ENCODE data around the gene B4GALT5. TPM values are rescaled to one million over a fixed set of nuclear protein-coding genes. Genes with fewer than 3 reads are reported as not detected.
"Not testable (repeated sequence)": the region's sequence is repeated elsewhere in the genome, so short reads cannot be mapped to it uniquely, and the experiment has no call there.

Gene B4GALT5
- total RNA-seq, 1 donor from 2014 or later: 44.0 TPM

DNA sequence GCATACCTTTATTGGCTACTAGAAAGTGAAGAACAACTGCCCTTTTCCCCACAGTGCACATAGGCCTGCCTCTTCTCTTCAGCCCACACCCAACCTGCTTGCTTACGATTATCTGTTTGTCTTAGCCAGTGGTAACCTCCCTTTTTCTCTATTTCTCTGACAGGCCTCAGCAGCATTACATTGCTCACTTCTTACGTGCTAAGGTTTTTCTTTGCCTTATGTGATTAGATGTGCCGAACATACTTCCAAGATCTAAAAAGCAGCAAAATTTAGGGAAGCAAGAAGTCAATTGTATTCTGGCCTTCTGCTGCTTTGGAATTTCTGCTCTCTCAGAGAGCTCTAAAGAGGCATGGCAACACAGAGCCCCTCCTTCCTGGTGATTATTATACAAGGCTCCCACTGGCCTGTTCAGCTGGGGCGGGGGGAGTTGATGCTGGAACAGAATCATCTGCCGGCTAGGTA, 7.0 kb downstream of the B4GALT5 start:
- DNase-seq (ENCODE audit: missing footprints) (no peak), ATAC-seq (no peak)
- intact Hi-C loops (cut with DNase I): no loop called here

DNA sequence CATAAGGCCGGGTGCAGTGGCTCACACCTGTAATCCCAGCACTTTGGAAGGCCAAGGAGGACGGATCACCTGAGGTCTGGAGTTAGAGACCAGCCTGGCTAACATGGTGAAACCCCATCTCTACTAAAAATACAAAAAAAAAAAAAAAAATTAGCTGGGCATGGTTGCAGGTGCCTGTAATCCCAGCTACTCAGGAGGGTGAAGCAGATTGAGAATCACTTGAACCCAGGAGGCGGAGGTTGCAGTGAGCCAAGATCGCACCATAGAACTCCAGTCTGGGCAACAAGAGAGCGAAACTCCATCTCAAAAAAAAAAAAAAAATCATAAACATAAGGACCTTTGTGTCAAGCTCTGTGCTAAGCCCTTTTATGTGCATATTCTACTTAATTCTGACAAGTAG, 7.8 kb downstream of the B4GALT5 start:
- intact Hi-C loops (cut with DNase I); ATAC-seq; DNase-seq (ENCODE audit: missing footprints): not testable (repeated sequence)

DNA sequence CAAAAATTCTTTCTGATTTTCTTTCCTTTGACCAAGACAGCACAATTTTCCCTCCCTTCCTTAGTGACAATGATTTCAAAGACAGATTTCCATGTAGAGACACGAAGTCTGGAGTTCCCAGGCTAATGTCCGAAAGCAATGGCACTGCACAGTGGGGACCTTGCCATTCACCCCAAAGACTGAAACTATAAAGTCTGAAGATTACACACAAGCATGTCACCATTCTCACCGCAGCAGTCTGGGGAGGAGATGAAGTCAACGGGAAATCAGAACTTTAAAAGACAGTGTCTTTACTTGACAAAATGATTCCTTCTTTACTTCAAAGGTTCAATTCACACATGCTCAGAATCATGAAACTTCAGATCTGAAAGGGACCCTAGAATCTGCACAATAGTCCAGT, 8.3 kb downstream of the B4GALT5 start:
- intact Hi-C loops (cut with DNase I): no loop called here
- DNase-seq (ENCODE audit: missing footprints): no peak

DNA sequence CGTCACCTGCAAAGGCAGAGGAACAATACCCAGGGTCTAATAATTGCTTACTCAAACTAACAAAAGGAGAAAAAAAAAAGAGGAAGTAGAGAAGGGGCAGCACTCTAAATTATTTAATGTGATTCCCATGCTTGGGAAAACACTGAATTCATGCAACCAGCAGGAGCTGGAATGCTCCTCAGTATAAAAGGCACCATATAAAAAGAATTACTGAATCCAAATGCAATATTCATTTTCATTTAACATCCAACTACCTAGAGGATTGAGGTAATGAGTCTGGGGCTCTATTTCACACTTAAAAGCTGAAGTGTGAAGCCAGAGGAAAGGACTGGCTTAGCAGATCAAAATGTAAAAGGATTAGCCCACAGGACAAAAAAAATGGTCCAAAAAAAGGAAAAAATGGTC, 8.7 kb downstream of the B4GALT5 start:
- DNase-seq (ENCODE audit: missing footprints) (no peak), ATAC-seq (no peak)
- intact Hi-C loops (cut with DNase I): no loop called here

More for the DNA sequence above, 8.3 kb downstream of the B4GALT5 start:
- no peak for ATAC-seq

DNA sequence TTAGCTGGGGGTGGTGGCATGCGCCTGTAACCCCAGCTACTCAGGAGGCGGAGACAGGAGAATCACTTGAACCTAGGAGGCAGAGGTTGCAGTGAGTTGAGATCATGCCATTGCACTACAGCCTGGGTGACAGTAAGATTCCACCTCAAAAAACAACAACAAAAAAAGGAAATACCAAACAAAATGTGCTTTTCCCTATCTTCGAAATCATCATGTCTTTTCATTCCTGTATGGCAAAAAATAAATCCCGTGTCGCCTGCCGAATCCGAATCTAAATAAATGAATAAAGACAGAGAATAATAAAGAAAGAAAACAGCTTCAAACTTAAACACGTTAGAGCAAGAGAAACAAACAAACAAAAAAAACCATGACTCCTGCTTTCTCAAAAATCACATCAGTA, 11.8 kb downstream of the B4GALT5 start:
- ATAC-seq (no peak), DNase-seq (ENCODE audit: missing footprints) (no peak)
- intact Hi-C loops (cut with DNase I): no loop called here

DNA sequence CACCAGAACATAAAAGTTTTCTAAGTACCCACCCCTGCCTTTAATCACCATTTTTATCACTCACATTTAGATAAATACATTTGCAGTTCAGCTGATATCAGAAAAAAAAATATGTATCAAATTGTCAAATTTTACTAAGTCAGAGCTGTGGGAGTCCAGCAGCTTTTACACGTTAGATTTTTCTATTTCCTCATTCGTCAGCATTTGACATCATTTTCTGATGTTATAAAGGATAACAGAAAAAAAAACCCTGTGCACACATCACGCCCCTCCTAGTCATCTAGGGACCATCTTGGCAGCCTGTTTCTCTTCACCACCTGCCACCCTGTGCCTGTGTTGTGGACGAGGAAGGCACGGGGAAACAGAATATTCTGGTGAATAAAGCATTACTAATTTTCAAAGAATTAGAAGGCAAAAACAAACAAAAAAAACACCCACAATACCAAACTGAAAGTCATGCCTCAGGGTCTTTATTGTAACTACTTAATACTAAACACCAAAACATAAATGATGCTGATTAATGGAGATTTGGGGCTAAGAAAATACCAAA, 12.4 kb downstream of the B4GALT5 start:
- DNase-seq (ENCODE audit: missing footprints): no peak
- no peak for ATAC-seq
- intact Hi-C loops (cut with DNase I): no loop called here

- ATAC-seq (peak; percentile 42), DNase-seq (ENCODE audit: missing footprints) (no peak)
- intact Hi-C loops (cut with DNase I): no loop called here
Observed at GRCh38 chr20:49700411-49701185, 13.1 kb downstream of the B4GALT5 start.

DNA sequence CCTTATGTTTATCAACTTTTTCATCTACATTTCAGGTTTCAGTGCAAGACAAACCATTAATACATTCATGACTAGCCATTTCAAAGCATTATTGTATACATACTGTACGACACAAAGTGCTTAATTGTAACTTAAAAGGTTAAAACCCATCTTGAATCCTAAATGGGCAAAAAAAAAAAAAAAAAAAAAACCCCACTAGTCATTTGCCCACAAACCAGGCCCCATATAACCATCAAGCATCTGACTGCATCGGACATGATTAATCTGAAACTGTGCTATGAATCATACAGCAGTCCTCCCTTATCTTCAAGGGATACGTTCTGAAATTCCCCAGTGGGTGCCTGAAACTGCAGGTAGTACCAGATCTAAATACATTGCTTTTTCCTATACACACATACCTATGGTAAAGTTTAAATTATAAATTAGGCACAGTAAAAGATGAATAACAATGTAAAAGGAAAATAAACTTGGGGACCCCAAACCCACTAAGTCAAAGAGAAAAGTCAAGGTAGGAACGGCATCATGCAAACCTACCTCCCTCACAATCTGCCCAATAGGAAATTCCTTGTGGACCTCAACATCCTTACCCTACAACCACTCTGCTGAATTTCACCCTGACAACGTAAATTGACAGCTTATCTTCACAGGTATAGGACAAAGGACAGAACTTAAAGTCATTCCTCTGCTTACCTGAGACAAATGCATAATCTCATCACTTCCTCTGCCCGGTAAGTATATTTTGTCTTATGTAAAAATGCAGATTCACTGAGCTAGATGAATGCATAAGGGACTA, 14.3 kb downstream of the B4GALT5 start:
- no peak for DNase-seq (ENCODE audit: missing footprints)
- intact Hi-C loops (cut with DNase I): no loop called here
- ATAC-seq: no peak

GRCh38 chr20:49698477-49698876, 15.2 kb downstream of the B4GALT5 start:
- DNase-seq (ENCODE audit: missing footprints) (no peak), ATAC-seq (no peak)
- intact Hi-C loops (cut with DNase I): no loop called here

DNA sequence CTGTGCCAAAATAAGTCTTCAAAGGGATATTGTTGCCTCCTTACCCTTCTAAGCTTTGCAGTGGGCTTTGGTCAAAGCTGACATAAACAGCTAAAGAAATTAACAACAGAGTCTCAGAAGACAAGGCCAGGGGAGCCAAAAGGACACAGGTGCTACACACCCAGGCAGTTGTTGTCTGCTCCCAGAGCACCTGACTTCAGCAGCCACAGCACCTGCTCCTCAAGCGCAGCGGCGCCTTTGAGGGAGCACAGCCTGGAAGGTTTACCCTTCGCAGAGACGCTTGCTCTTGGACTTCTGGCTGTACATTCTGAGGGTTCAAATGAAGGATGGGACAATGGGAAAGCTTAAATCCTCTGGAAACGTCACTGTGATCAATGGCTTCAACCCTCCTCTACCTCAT, 16.6 kb downstream of the B4GALT5 start:
- no peak for ATAC-seq
- DNase-seq (ENCODE audit: missing footprints): no peak
- intact Hi-C loops (cut with DNase I): no loop called here

DNA sequence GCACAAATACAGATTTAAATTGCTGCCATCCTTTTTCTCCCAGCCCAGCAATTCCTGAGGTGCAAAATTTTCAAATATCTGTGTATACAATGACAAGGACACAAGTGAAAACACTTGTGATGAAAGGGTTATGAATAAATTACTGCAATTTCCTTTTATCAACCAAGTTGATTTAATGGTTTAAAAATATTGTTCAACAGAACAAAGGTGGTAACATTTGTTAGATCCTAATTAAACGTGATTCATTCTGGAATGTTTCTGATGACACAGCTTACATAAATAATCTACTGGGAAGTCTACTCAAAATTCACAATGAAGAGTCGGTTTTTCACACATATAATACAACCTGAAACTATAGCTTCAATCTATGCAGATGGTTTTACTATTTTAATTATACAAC, 17.1 kb downstream of the B4GALT5 start:
- intact Hi-C loops (cut with DNase I): no loop called here
- DNase-seq (ENCODE audit: missing footprints) (no peak), ATAC-seq (no peak)

DNA sequence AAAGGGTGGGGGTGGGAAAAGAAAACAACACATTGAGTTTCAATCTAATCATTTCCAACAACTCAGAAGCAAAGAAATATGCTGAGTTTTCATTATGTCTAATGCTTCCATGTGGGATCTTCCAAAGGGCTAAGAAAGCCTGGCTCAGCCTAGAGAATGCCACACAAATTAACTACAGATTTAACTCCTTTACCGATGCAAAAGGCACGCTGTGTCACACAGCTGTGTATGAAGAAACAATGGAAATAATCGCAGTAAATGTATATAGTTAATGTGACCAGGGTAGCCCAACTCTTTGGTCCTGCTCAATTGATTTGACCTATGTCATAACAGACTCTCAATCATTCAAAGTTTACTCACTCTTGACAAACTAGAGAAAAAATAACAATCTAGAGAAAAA, 17.8 kb downstream of the B4GALT5 start:
- intact Hi-C loops (cut with DNase I): no loop called here
- DNase-seq (ENCODE audit: missing footprints) (no peak), ATAC-seq (no peak)

- DNase-seq (ENCODE audit: missing footprints) (no peak), ATAC-seq (no peak)
- intact Hi-C loops (cut with DNase I): no loop called here
Observed at GRCh38 chr20:49694450-49695071, 19.1 kb downstream of the B4GALT5 start.

GRCh38 chr20:49693435-49694171, 20.1 kb downstream of the B4GALT5 start:
- intact Hi-C loops (cut with DNase I): no loop called here
- ATAC-seq: no peak
- no peak for DNase-seq (ENCODE audit: missing footprints)

DNA sequence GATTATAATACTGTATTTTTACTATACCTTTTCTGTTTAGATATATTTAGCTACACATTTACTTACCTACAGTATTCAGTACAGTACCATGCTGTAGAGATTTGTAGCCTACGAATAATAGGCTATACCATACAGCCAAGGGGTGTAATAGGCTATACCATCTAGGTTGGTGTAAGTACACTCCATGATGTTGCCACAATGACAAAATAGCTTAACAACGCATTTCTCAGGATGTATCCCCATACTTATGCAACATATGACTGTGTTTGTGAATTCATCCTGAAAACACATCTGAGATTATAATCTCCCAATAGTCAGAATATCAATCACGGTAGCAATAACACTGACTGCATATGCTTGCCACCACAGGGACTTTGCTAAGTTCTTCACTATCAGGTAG, 20.7 kb downstream of the B4GALT5 start:
- ATAC-seq (no peak), DNase-seq (ENCODE audit: missing footprints) (no peak)
- intact Hi-C loops (cut with DNase I): no loop called here

GRCh38 chr20:49691818-49692568, 21.7 kb downstream of the B4GALT5 start:
- no peak for DNase-seq (ENCODE audit: missing footprints)
- intact Hi-C loops (cut with DNase I): no loop called here
- ATAC-seq: no peak

DNA sequence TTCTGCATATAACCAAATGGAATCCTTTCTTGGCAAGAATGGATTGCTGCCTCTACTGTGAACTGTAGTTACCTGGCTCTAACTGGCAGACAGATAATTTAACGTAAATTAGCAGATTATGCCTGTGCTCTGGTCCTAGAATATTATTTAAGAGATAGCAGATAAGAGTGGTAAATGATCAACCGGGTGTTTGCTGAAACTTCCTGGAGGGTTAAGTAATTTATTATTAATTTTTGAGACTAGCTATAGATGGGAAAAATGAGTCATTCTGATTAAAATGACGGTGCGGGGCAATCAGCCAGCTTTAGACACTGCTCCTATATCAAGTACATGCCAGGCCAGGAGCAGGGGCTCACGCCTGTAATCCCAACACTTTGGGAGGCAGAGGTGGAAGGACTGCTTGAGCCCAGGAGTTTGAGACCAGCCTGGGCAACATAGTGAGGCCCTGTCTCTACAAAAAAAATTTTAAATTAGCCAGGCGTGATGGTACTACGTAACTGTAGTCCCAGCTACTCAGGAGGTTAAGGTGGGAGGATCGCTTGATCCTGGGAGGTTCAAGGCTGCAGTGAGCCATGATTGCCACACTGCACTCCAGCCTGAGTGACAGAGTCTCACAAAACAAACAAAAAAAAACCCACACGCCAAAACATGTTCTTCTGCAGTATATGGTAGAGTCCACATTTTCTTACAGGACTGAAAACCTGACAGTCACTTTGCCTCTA, 22.6 kb downstream of the B4GALT5 start:
- DNase-seq (ENCODE audit: missing footprints) (no peak), ATAC-seq (peak; percentile 31)
- intact Hi-C loops (cut with DNase I): no loop called here
